K562 (cell line): ENCODE data around the gene GIT2. TPM values are rescaled to one million over a fixed set of nuclear protein-coding genes. Genes with fewer than 3 reads are reported as not detected.

Experiments used
- ARID3A ChIP-seq: IDR thresholded peaks from 2 replicates; pipeline ENCODE4 v1.6.1; 2012; ENCODE audit warnings: low read depth, low read length, improper control_type of control experiment, borderline replicate concordance
- ATF4 ChIP-seq: fragments of 450-650 bp; formaldehyde crosslinking; IDR thresholded peaks from 2 replicates; pipeline ENCODE4 v1.4.0; 2022; ENCODE audit warnings: mild to moderate bottlenecking, moderate library complexity
- BACH1 ChIP-seq: fragments of 200-800 bp; sonication (Bioruptor generic); IDR thresholded peaks from 2 replicates; pipeline ENCODE4 v1.6.1; 2016; ENCODE audit warnings: missing genetic modification characterization, missing compliant biosample characterization
- CBFA2T2 ChIP-seq: fragments of 450-650 bp; conservative IDR thresholded peaks from 2 replicates; pipeline ENCODE4 v1.6.1; 2017; ENCODE audit warnings: mild to moderate bottlenecking
- E2F1 ChIP-seq: sonication (generic); formaldehyde crosslinking; IDR thresholded peaks from 2 replicates; pipeline ENCODE4 v1.8.1; 2023; ENCODE audit warnings: mild to moderate bottlenecking, missing genetic modification reagents, moderate library complexity
- PREB ChIP-seq: sonication (generic); formaldehyde crosslinking; IDR thresholded peaks from 2 replicates; pipeline ENCODE4 v1.8.1; 2023; ENCODE audit warnings: mild to moderate bottlenecking, missing genetic modification reagents
- PRPF4 ChIP-seq: fragments of 200-400 bp; formaldehyde crosslinking; IDR thresholded peaks from one replicate; pipeline ENCODE4 v1.6.1; 2017; ENCODE audit warnings: low read length, low read depth, mild to moderate bottlenecking; ENCODE audit not compliant: insufficient read depth, poor library complexity, severe bottlenecking
- RCOR1 ChIP-seq, 2 experiments: IDR thresholded peaks; 2 replicates each; pipeline ENCODE4 v1.6.1; 2012; ENCODE audit warnings: low read depth in 2 of 2, low read length in 2 of 2, borderline replicate concordance in 1 of 2, improper control_type of control experiment in 1 of 2
- SIN3B ChIP-seq: fragments of 450-650 bp; IDR thresholded peaks from 2 replicates; pipeline ENCODE4 v1.6.1; 2017; ENCODE audit warnings: low read depth, mild to moderate bottlenecking, moderate library complexity
- SLC30A9 ChIP-seq: fragments of 250-450 bp; sonication (Bioruptor Pico); IDR thresholded peaks from 2 replicates; pipeline ENCODE4 v1.8.0; 2022; ENCODE audit warnings: mild to moderate bottlenecking, moderate library complexity
- TBL1XR1 ChIP-seq, 2 experiments: IDR thresholded peaks; 2 replicates each; pipeline ENCODE4 v1.6.1; 2012; ENCODE audit warnings: improper control_type of control experiment in 2 of 2, low read length in 2 of 2, mild to moderate bottlenecking in 1 of 2
- TEAD2 ChIP-seq: fragments of 450-650 bp; IDR thresholded peaks from 2 replicates; pipeline ENCODE4 v1.6.1; 2016; ENCODE audit warnings: missing genetic modification characterization, control low read depth, missing compliant biosample characterization
- THAP7 ChIP-seq: fragments of 250-450 bp; sonication (Bioruptor Pico); IDR thresholded peaks from 2 replicates; pipeline ENCODE4 v1.5.0; 2021
- WHSC1 ChIP-seq: IDR thresholded peaks from one replicate; pipeline ENCODE4 v1.6.1; 2012; ENCODE audit warnings: low read length, control low read depth, inconsistent platforms
- ZBTB34 ChIP-seq: fragments of 250-450 bp; sonication (Bioruptor Pico); IDR thresholded peaks from 2 replicates; pipeline ENCODE4 v1.8.0; 2021; ENCODE audit warnings: mild to moderate bottlenecking, moderate library complexity
- ZNF395 ChIP-seq: fragments of 200-800 bp; sonication (Bioruptor generic); IDR thresholded peaks from 2 replicates; pipeline ENCODE4 v1.6.1; 2017; ENCODE audit warnings: missing genetic modification characterization, missing compliant biosample characterization
- ZNF75A ChIP-seq: fragments of 450-650 bp; formaldehyde crosslinking; IDR thresholded peaks from 2 replicates; pipeline ENCODE4 v1.4.0; 2020; ENCODE audit warnings: mild to moderate bottlenecking
- polyA plus RNA-seq, 8 experiments: library from polyadenylated mRNA; depleted of rRNA in 4 of 8; stranded (reverse) in 5 of 8; unstranded in 3 of 8; fragments of >200 nt; fragmentation: Nextera tagmentation in 2 of 8; fragmentation: Illumina TruSeq in 1 of 8; extraction: Ambion mirVana in 2 of 8; extraction: Trizol in 1 of 8; gene quantifications; 2 replicates each; pipeline versions ENCODE4 v1.2.1 to v1.2.3, GENCODE V29; 2011 to 2014; ENCODE audit warnings: inconsistent platforms in 1 of 8, missing spikeins in 1 of 8
- total RNA-seq, 7 experiments: library from RNA; depleted of rRNA in 6 of 7; stranded (reverse); fragments of >200 nt in 6 of 7; fragmentation: Illumina TruSeq in 2 of 7; extraction: Trizol in 2 of 7; gene quantifications; 2 replicates each; pipeline versions ENCODE4 v1.2.1 to v1.2.3, GENCODE V29; 2011 to 2021; ENCODE audit warnings: low replicate concordance in 1 of 7

Gene GIT2
- total and polyA plus RNA-seq, 9 of the 15 experiments (the other 6 are each of a cell fraction or from before 2014, with no cell fraction given), result 4.0 to 30.4 (median 23.5) TPM

GRCh38 chr12:109899783-109900751 lies 96.1 kb downstream of the GIT2 start, which contains the start of gene TCHP (continued):
- TF ChIP-seq ARID3A, result no peak
- no peak for TF ChIP-seq THAP7 (CRISPR knock-in tag)
- TF ChIP-seq ZNF75A, result no peak
- no peak for TF ChIP-seq SLC30A9 (CRISPR knock-in tag)
- peak; percentile 58; the same call in 1 of the 2 replicates for TF ChIP-seq SIN3B
- TF ChIP-seq TBL1XR1 (IDR thresholded peaks at IDR 0.05; ENCODE audit: low read length in 2 of 2), result no peak
- no peak for TF ChIP-seq ZNF395 (CRISPR knock-in tag)
- 0 out of 2 replicates have a peak, but pooled peaks have one; percentile 37 for TF ChIP-seq TEAD2 (tag)
- TF ChIP-seq PRPF4, result no peak
- TF ChIP-seq ATF4 (CRISPR knock-in tag), result peak; percentile 56; the same call in 1 of the 2 replicates
- TF ChIP-seq ZBTB34 (CRISPR knock-in tag), result no peak
- TF ChIP-seq PREB (CRISPR knock-in tag), result no peak
- peak in 1 of 2 experiments; percentile 82; a peak in 2 of 4 replicates for TF ChIP-seq RCOR1 (IDR thresholded peaks at IDR 0.05; ENCODE audit: borderline replicate concordance in 1 of 2, low read depth in 2 of 2, low read length in 2 of 2)
- TF ChIP-seq BACH1 (tag), result no peak
- TF ChIP-seq WHSC1, result no peak
- TF ChIP-seq CBFA2T2, result no peak
- no peak for TF ChIP-seq E2F1 (CRISPR knock-in tag)
